ENCODE measurements around the gene HCFC2.

The HCFC2 gene

GRCh38 chr12:104050436-104050835 lies 13.9 kb upstream of the HCFC2 start:
- H3K27ac ChIP-seq = no peak overlapping the region
- TF ChIP-seq ZFX (IDR thresholded peaks at IDR 0.05) = no peak
- TF ChIP-seq, protein P1, sequence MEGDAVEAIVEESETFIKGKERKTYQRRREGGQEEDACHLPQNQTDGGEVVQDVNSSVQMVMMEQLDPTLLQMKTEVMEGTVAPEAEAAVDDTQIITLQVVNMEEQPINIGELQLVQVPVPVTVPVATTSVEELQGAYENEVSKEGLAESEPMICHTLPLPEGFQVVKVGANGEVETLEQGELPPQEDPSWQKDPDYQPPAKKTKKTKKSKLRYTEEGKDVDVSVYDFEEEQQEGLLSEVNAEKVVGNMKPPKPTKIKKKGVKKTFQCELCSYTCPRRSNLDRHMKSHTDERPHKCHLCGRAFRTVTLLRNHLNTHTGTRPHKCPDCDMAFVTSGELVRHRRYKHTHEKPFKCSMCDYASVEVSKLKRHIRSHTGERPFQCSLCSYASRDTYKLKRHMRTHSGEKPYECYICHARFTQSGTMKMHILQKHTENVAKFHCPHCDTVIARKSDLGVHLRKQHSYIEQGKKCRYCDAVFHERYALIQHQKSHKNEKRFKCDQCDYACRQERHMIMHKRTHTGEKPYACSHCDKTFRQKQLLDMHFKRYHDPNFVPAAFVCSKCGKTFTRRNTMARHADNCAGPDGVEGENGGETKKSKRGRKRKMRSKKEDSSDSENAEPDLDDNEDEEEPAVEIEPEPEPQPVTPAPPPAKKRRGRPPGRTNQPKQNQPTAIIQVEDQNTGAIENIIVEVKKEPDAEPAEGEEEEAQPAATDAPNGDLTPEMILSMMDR (conservative IDR thresholded peaks at IDR 0.05) = no peak

- TF ChIP-seq ZFX (IDR thresholded peaks at IDR 0.05) = no peak
- TF ChIP-seq, protein P1 (conservative IDR thresholded peaks at IDR 0.05) = no peak
- no peak overlapping the region for H3K27ac ChIP-seq
Measured at GRCh38 chr12:104054681-104055346, 9.5 kb upstream of the HCFC2 start.

GRCh38 chr12:104055686-104056388 lies 8.5 kb upstream of the HCFC2 start:
- TF ChIP-seq ZFX (IDR thresholded peaks at IDR 0.05) = no peak
- TF ChIP-seq, protein P1 (conservative IDR thresholded peaks at IDR 0.05) = no peak
- H3K27ac ChIP-seq = peak overlapping the region; percentile 20

DNA sequence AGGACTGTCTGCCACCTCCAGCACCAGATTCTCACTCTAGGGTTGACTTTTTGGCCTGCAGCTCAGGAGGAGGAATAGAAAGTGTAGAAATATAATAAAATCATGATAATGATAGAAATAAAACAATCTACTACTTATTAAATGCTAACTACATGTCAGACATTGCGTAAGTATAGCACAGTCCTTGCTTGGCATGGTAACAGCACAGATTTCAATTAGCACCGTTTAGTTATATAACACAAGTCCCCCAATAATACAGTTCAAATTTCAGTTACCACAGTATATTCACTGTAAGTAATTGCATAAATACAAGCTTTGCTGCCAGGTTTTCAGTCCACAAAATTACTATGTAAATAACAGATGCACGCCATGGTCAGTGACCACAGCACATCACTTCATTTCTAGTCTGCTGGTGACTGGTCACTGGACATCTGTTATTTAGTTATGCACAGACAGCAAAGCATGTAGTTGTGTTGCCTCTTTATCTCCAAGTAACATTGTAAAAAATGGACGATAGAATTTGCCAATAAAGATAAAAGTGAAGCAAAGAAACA lies 7.8 kb upstream of the HCFC2 start:
- no peak overlapping the region for H3K27ac ChIP-seq
- no peak for TF ChIP-seq ZFX (IDR thresholded peaks at IDR 0.05)
- TF ChIP-seq, protein P1 (conservative IDR thresholded peaks at IDR 0.05) = no peak

DNA sequence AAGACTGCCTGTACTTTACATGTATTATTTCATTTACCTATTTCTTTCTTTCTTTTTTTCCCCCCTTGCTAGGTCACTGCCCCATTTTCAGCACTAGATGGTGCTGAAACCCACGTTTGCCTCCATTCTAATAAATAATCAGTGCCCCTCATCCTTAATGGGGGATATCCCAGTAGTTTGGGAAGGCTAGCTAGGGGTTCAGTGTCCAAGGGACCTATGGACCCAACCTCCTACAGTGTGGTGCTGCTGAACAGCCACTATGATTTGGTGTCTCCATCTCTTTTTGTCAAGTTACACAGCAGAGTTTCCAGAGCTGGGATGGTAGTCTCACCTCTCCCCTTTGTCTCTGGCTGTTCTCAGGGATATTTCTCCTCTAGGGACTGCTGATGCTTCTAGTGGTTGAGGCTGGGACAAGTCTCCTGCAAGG lies 6.5 kb upstream of the HCFC2 start:
- H3K27ac ChIP-seq = no peak overlapping the region
- TF ChIP-seq ZFX (IDR thresholded peaks at IDR 0.05) = no peak
- TF ChIP-seq, protein P1 (conservative IDR thresholded peaks at IDR 0.05) = peak; percentile 79

GRCh38 chr12:104058802-104059201 lies 5.5 kb upstream of the HCFC2 start:
- no peak overlapping the region for H3K27ac ChIP-seq
- TF ChIP-seq, protein P1 (conservative IDR thresholded peaks at IDR 0.05) = no peak
- no peak for TF ChIP-seq ZFX (IDR thresholded peaks at IDR 0.05)

DNA sequence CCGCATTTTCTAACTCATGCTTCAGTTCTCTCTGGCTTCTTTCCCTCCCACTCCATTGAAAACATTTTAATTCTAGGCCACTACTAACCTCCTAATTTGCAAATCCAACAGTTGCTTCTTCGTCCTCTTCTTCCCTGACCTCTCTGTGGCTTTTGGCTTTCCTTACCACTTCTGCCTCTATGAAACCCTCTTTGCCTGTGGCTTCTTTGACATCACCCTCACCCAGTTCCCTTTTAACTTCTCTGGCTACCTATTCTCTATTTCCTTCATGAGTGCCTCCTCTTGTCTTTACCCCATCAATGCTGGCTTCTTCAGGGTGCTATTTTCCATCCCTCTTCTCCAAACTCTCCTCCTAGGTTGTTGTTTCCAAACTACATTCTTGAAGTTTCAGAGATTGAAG lies 4.4 kb upstream of the HCFC2 start:
- TF ChIP-seq, protein P1 (conservative IDR thresholded peaks at IDR 0.05) = no peak
- no peak for TF ChIP-seq ZFX (IDR thresholded peaks at IDR 0.05)
- no peak overlapping the region for H3K27ac ChIP-seq

Data from C4-2B (cell line).